GM12874 (cell line): Measurements from ENCODE around the gene HS3ST5.

Source experiments
- CTCF ChIP-seq: IDR thresholded peaks from 2 replicates; pipeline ENCODE4 v1.5.1; 2011; ENCODE audit warnings: low read depth, mild to moderate bottlenecking, control low read depth, low read length, moderate library complexity; ENCODE audit not compliant: insufficient read depth

HS3ST5 gene

GRCh38 chr6:114249522-114249921 is 93.3 kb downstream of the HS3ST5 start:
- TF ChIP-seq CTCF = no peak

- no peak for TF ChIP-seq CTCF
Observed at GRCh38 chr6:114247101-114247500, 95.7 kb downstream of the HS3ST5 start.

GRCh38 chr6:114240796-114241195 is 102.0 kb downstream of the HS3ST5 start:
- no peak for TF ChIP-seq CTCF

- TF ChIP-seq CTCF = no peak
Observed at GRCh38 chr6:114228675-114229074, 114.1 kb downstream of the HS3ST5 start.

GRCh38 chr6:114227944-114228468 is 114.8 kb downstream of the HS3ST5 start:
- TF ChIP-seq CTCF = no peak

- TF ChIP-seq CTCF = no peak
Observed at GRCh38 chr6:114220241-114220640, 122.6 kb downstream of the HS3ST5 start.

GRCh38 chr6:114218437-114219340 is 124.1 kb downstream of the HS3ST5 start:
- TF ChIP-seq CTCF = no peak
